LHCN-M2 (cell line): ENCODE data around the gene NEK7. TPM values are rescaled to one million over a fixed set of nuclear protein-coding genes. Genes with fewer than 3 reads are reported as not detected.
"Not testable (repeated sequence)": the region's sequence is repeated elsewhere in the genome, so short reads cannot be mapped to it uniquely, and the experiment has no call there.

Source experiments
- DNase-seq: peaks from one replicate; pipeline ENCODE4 v3.0.0-alpha.2; 2012; ENCODE audit warnings: low read depth
- total RNA-seq: library from RNA; depleted of rRNA; stranded (reverse); fragments of >200 nt; gene quantifications from 2 replicates; pipeline ENCODE4 v1.2.3, GENCODE V29; 2014

The NEK7 gene
- total RNA-seq, 1 experiment from 2014 or later: 66.8 TPM

DNA sequence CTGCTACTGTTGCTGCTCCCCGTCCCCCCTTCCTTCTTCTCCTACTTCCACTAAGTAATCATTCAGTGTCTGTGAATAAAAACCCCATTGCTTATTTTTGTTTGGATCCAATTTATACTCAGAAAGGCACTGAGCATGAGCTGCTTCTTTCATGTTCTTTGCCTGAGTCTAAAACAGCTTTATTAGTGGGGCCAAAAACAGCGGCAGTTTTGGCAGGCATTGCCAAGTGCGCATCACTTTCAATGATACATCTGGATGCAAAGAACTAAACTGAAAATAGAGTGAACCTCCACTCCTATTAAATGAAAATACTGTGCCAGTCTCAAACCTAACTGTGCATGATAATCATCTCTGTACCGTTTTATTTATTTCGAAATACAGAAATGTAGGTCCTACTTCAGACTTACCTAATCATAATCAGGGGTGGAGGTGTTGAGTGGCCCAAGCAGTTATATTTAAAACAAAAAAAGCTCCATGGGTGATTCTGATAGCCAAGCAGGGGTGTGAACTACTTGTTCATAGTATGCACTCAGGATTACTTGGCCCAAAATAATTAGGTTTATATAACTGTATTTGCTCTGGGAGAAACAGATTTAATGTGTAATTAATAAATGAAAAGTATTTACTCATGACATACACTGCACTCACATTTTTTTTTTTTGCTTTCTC lies 48.4 kb downstream of the NEK7 start:
- DNase-seq: no peak

GRCh38 chr1:198206292-198206691 lies 49.5 kb downstream of the NEK7 start:
- no peak for DNase-seq

DNA sequence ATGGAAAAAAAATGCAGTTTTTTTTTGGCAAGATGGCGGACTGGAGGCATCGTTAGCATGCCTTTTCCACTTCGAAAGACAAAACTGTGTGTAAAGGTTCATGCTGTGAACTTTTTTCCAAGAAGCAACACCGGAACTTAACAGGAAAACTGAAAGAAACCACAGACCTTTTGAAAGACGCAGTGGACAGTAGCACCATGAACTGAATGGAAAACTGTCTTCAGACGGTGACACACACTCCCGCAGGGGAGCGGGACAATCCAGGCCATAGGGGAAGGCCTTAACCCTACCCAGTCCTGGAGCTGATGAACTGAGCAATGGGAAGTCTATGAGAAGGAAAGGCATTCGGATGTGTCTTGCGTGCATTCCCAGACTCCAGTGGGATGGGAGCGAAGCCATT lies 54.9 kb downstream of the NEK7 start:
- no peak for DNase-seq

GRCh38 chr1:198212126-198212525 lies 55.3 kb downstream of the NEK7 start:
- no peak for DNase-seq

DNA sequence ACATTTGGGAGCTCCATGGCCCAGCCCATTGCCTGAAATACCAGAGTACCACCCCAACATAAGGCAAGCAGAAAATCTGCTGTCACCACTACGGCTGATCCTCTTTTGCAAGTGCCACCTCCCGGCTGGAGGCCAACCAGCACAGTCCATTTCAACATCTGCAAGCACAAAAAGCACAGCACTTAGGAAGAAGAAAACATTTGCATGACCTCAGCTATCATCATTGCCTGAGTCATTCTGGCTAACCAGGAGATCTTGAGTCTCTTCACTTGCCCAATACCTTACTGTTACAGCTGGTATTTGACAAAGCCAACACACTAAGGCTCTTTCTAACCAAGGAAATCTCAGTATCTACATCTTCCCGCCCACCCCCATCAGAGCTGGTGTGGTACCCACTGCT lies 55.9 kb downstream of the NEK7 start:
- peak; percentile 88 for DNase-seq

GRCh38 chr1:198214924-198215323 lies 58.1 kb downstream of the NEK7 start:
- DNase-seq: no peak

DNA sequence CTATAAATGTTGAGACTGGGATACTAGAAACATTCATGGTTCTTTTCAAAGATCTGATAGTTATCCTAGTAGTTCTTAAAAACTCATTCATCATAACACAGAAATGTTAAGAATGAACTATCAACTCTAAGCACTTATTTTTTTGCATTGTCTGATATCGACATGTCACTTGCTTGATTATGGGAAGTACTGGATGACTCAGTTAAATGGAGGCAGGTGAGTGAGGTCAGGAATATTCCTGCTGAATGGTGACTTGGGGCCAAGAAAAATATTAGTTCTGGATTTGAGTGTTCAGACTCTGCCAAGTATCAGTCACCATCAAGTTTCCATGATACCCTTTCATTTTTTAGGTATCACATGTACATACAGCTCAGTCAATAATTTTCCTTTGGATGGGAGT lies 63.6 kb downstream of the NEK7 start:
- peak; percentile 88 for DNase-seq

DNA sequence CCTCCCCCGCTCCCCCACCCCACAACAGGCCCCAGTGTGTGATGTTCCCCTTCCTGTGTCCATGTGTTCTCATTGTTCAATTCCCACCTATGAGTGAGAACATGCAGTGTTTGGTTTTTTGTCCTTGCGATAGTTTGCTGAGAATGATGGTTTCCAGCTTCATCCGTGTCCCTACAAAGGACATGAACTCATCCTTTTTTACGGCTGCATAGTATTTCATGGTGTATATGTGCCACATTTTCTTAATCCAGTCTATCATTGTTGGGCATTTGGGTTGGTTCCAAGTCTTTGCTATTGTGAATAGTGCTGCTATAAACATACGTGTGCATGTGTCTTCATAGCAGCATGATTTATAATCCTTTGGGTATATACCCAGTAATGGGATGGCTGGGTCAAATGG lies 70.2 kb downstream of the NEK7 start:
- DNase-seq: not testable (repeated sequence)

GRCh38 chr1:198227454-198227853 lies 70.7 kb downstream of the NEK7 start:
- not testable (repeated sequence) for DNase-seq

DNA sequence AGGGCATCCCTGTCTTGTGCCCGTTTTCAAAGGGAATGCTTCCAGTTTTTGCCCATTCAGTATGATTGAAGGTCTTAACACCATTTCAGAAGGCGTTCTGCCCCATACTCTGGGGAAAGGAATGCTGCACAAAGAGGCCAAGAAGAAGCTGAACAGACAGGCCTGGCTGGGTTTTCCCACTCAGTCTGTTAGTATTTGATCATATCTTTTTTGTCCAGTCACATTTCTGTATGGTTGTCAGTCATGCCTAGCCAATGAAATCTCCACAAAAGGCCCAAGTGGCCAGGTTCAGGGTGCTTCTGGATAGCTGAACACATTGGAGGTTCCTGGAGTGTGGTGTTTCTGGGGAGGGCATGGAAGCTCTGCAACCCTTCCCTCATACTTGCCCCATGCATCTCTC lies 72.1 kb downstream of the NEK7 start:
- no peak for DNase-seq

- DNase-seq: no peak
Observed at GRCh38 chr1:198231779-198232178, 75.0 kb downstream of the NEK7 start.

DNA sequence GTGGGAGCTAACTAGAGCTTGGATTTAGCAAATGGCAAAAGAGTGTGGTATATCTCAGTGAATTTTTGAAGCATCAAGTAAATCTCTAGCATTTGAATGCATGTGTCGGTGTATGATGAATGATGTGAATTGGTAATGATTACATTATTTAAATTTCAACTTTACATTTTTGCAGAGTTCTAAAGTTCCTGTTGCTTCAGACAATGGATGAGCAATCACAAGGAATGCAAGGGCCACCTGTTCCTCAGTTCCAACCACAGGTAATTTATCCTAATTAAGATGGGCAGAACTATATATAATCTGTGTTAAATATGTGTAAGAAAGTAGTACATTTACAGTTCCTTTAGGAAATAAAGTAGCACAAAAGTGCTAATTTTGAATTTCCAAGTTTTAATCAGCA lies 75.6 kb downstream of the NEK7 start:
- peak; percentile 16 for DNase-seq

GRCh38 chr1:198232940-198233675 lies 76.3 kb downstream of the NEK7 start:
- no peak for DNase-seq

- DNase-seq: peak; percentile 46
Observed at GRCh38 chr1:198234520-198235251, 77.9 kb downstream of the NEK7 start.

- DNase-seq: no peak
Observed at GRCh38 chr1:198238121-198238520, 81.3 kb downstream of the NEK7 start.

DNA sequence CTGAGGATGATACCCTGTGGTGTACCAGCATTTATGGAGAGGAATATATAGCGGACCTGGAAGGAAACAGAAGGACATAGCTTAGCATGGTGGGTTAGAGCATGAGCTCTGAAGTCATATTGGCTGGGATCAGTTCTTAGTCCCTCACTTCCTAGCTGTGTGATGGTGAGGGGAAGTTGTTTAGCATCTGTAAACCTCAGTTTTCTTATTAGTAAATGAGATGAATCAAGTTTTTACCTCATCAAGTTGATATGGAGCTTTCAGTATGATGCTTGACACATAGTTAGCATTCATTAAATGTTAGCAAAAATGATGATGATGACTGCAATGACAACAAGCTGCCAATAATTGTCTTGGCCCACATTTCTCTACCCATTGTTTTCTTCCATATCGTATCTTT lies 84.8 kb downstream of the NEK7 start:
- no peak for DNase-seq

- DNase-seq: no peak
Observed at GRCh38 chr1:198244772-198245171, 88.0 kb downstream of the NEK7 start.

GRCh38 chr1:198245379-198245778 lies 88.6 kb downstream of the NEK7 start:
- DNase-seq: no peak

- DNase-seq: no peak
Observed at GRCh38 chr1:198246337-198246736, 89.5 kb downstream of the NEK7 start.

- no peak for DNase-seq
Observed at GRCh38 chr1:198253259-198253658, 96.5 kb downstream of the NEK7 start.

GRCh38 chr1:198253668-198254067 lies 96.9 kb downstream of the NEK7 start:
- DNase-seq: peak; percentile 42

DNA sequence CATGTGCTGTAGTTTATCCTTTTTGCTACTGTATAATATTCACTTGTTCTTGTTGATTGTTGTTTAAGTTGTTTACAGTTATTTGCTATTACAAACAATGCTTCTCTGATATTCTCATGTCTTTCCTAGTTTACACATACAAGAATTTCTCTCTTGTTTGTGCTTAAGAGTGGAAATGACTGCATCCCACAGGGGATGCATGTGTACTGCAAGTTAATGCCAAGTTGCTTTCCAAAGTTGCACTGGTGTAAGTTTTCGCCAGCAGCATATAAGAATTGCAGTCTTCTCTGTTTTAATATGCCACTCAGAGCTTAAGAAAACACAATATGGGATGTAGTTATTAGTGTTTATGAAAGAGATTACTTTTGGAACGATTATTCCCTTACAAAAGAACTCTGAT lies 97.7 kb downstream of the NEK7 start:
- peak; percentile 55 for DNase-seq

DNA sequence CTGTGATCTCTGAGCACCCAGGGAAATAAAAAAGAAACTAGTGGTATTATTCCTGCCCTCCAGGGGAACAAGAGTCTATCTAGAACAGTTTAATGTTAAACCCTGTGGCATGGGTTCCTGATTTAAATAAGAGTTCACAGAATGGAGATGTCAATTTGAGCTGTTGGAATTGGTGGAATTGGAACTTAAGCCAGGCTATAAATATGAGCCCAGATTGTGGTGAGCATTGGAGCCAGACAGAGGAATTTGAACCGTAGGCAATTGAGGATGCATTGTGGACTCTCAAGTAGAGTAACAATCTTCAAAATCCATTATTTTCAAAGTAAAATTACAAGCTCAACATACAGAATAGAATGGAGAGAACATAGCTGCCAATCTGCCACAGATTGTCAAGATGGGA lies 98.2 kb downstream of the NEK7 start:
- DNase-seq: no peak
